ENCODE measurements around the gene FANCM.

- TF ChIP-seq CTCF (IDR thresholded peaks at IDR 0.05) (no peak), POLR2A (IDR thresholded peaks at IDR 0.05; ENCODE audit: low read depth) (no peak), EP300 (IDR thresholded peaks at IDR 0.05) (no peak), POLR2AphosphoS5 (IDR thresholded peaks at IDR 0.05) (no peak)
Observed at GRCh38 chr14:45118594-45118993, 17.1 kb upstream of the FANCM start.
